ENCODE results near the gene DHRS11. TPM values are rescaled to one million over a fixed set of nuclear protein-coding genes. Genes with fewer than 3 reads are reported as not detected.

The DHRS11 gene
- total and polyA plus RNA-seq, 2 of the 4 experiments (the other 2 are of a cell fraction): 7.0 to 14.5 TPM

DNA sequence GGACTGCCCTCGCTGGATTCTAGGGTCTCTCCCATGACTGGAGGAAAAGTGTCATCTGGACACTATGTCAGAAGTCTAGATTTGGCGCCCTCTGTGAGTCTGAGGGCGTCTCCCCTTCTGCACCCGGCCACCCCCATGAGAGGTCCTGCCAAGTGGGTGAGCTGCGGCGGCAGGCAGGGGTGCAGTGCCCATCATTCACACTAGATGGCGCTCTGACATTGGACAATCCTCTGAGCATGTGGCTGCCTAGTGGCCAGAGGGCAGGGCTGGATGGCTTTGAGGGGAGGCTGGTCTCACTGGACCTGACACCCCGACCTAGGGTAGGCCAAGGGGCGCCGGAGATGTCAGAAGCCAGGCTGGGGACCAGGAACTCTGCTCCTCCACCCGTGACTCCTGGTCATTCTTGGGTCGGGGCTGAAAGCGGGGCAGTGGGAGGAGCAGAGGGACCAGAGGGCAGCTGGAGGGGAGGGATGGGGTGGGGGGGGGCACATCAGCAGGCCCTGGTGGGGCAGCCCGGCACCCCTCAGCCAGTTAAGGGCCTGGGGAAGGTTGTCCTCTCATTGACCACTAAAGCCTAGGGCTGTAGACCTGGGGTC lies 37.7 kb downstream of the DHRS11 start:
- Histone ChIP-seq H3K27ac (ENCODE audit: insufficient read depth, low read length) (no peak overlapping the region), H3K23ac (ENCODE audit: low read depth, low read length) (no peak overlapping the region), H3K4me3 (ENCODE audit: insufficient read depth, low read depth, low read length) (no peak overlapping the region)
- TF ChIP-seq CEBPB (IDR thresholded peaks at IDR 0.05; ENCODE audit: low read depth, low read length): no peak
- no peak for TF ChIP-seq RCOR1 (IDR thresholded peaks at IDR 0.05; ENCODE audit: insufficient replicate concordance, low read length)
- TF ChIP-seq, protein P1, sequence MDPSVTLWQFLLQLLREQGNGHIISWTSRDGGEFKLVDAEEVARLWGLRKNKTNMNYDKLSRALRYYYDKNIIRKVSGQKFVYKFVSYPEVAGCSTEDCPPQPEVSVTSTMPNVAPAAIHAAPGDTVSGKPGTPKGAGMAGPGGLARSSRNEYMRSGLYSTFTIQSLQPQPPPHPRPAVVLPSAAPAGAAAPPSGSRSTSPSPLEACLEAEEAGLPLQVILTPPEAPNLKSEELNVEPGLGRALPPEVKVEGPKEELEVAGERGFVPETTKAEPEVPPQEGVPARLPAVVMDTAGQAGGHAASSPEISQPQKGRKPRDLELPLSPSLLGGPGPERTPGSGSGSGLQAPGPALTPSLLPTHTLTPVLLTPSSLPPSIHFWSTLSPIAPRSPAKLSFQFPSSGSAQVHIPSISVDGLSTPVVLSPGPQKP (IDR thresholded peaks at IDR 0.05; ENCODE audit: borderline replicate concordance, low read depth, low read length): no peak
- no peak for TF ChIP-seq NFE2L2 (IDR thresholded peaks at IDR 0.05; ENCODE audit: low read depth, low read length)
- no peak for TF ChIP-seq MAFK (IDR thresholded peaks at IDR 0.05; ENCODE audit: low read depth, low read length)
- peak; percentile 94 for TF ChIP-seq RAD21 (IDR thresholded peaks at IDR 0.05; ENCODE audit: low read length)
- no peak for TF ChIP-seq CHD1 (IDR thresholded peaks at IDR 0.05; ENCODE audit: low read depth, low read length)
- TF ChIP-seq, protein P2, sequence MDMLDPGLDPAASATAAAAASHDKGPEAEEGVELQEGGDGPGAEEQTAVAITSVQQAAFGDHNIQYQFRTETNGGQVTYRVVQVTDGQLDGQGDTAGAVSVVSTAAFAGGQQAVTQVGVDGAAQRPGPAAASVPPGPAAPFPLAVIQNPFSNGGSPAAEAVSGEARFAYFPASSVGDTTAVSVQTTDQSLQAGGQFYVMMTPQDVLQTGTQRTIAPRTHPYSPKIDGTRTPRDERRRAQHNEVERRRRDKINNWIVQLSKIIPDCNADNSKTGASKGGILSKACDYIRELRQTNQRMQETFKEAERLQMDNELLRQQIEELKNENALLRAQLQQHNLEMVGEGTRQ (IDR thresholded peaks at IDR 0.05; ENCODE audit: low read depth, low read length): no peak; the same call in 1 of the 2 replicates
- no peak for TF ChIP-seq BHLHE40 (IDR thresholded peaks at IDR 0.05; ENCODE audit: low read depth, low read length)
- TF ChIP-seq MAZ (IDR thresholded peaks at IDR 0.05; ENCODE audit: borderline replicate concordance, low read depth, low read length): peak; percentile 31; the same call in 1 of the 2 replicates
- no peak for TF ChIP-seq FOS (IDR thresholded peaks at IDR 0.05; ENCODE audit: low read depth, low read length)
- TF ChIP-seq, protein P3, sequence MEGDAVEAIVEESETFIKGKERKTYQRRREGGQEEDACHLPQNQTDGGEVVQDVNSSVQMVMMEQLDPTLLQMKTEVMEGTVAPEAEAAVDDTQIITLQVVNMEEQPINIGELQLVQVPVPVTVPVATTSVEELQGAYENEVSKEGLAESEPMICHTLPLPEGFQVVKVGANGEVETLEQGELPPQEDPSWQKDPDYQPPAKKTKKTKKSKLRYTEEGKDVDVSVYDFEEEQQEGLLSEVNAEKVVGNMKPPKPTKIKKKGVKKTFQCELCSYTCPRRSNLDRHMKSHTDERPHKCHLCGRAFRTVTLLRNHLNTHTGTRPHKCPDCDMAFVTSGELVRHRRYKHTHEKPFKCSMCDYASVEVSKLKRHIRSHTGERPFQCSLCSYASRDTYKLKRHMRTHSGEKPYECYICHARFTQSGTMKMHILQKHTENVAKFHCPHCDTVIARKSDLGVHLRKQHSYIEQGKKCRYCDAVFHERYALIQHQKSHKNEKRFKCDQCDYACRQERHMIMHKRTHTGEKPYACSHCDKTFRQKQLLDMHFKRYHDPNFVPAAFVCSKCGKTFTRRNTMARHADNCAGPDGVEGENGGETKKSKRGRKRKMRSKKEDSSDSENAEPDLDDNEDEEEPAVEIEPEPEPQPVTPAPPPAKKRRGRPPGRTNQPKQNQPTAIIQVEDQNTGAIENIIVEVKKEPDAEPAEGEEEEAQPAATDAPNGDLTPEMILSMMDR (conservative IDR thresholded peaks at IDR 0.05; ENCODE audit: low read depth, low read length): peak; percentile 98
- TF ChIP-seq MXI1 (IDR thresholded peaks at IDR 0.05; ENCODE audit: borderline replicate concordance, low read depth, low read length): no peak
- TF ChIP-seq SMC3 (IDR thresholded peaks at IDR 0.05; ENCODE audit: low read depth, low read length): peak; percentile 90
- no peak for TF ChIP-seq RFX5 (IDR thresholded peaks at IDR 0.05; ENCODE audit: low read depth, low read length)

More for the DNA sequence above, 37.7 kb downstream of the DHRS11 start:
- no peak overlapping the region for H4K5ac ChIP-seq (ENCODE audit: low read depth, low read length)
- no peak overlapping the region for H3K4me2 ChIP-seq (ENCODE audit: low read depth, low read length)
- peak; percentile 97 for ATAC-seq (ENCODE audit: low read depth)
- peaks cover 2% of the 10 kb centered on the region; the same call in 1 of the 2 replicates for H3K4me1 ChIP-seq (ENCODE audit: control insufficient read depth, insufficient read depth, low read length)
- H4K20me1 ChIP-seq (ENCODE audit: insufficient read depth, low read length): no peaks in the 10 kb centered on the region; the same call in 1 of the 2 replicates
- no peaks in the 10 kb centered on the region for H3K79me1 ChIP-seq (ENCODE audit: low read depth in 1 of 2, low read length in 2 of 2)
- BruUV-seq (replicated peaks): no TSS peak
- H3K18ac ChIP-seq (ENCODE audit: low read depth, low read length): no peak overlapping the region
- H3K36me3 ChIP-seq (ENCODE audit: control insufficient read depth, insufficient read depth, low read length): no peaks in the 10 kb centered on the region
- peak overlapping the region; percentile 57 for H2AFZ ChIP-seq (replicated peaks; ENCODE audit: low read length, poor library complexity)
- H4K91ac ChIP-seq (ENCODE audit: insufficient read depth, low read depth, low read length): no peak overlapping the region
- peak; percentile 51 for DNase-seq
- H3K14ac ChIP-seq (replicated peaks; ENCODE audit: low read depth, low read length): no peak overlapping the region
- H3K27me3 ChIP-seq (ENCODE audit: control insufficient read depth, insufficient read depth, low read length): peaks cover 45% of the 10 kb centered on the region
- no peak overlapping the region for H2BK20ac ChIP-seq (ENCODE audit: low read depth, low read length)
- H3K4ac ChIP-seq (ENCODE audit: low read depth, low read length): no peak overlapping the region
- no peak overlapping the region for H2BK15ac ChIP-seq (ENCODE audit: low read depth, low read length)
- in situ Hi-C loops (cut with MboI; ENCODE audit: low sequenced_read_pairs) (no loop called here), dilution Hi-C loops (cut with HindIII; ENCODE audit: low sequenced_read_pairs, unreplicated experiment) (loop anchor here (25.0 kb wide), 1 partner anchor 433 kb away; no protein-coding TSS in a partner anchor), intact Hi-C loops (cut with micrococcal nuclease) (loop anchor here (1.0 to 2.0 kb wide), 4 partner anchors 418 to 743 kb away; no protein-coding TSS in a partner anchor)
- H4K8ac ChIP-seq (ENCODE audit: low read depth in 2 of 2, low read length in 2 of 2): no peak overlapping the region
- 0% methylated on average over 1 of the region's 14 CpGs; no CpG with 5 or more reads in 1 of the 2 experiments for WGBS, 2 experiments (ENCODE audit: extremely low coverage in 2 of 2, insufficient read length in 1 of 2)
- H2BK5ac ChIP-seq (ENCODE audit: low read depth, low read length, poor library complexity, severe bottlenecking): no peak overlapping the region
- no peak overlapping the region for H3K9ac ChIP-seq (ENCODE audit: low read depth, low read length)
- H3K9me3 ChIP-seq (ENCODE audit: control insufficient read depth, insufficient read depth, low read length): no peaks in the 10 kb centered on the region
- POLR2A ChIA-PET (ENCODE audit: unreplicated experiment): no interaction called here
- H2AK5ac ChIP-seq (ENCODE audit: low read depth, low read length): no peak overlapping the region
- H2BK120ac ChIP-seq (ENCODE audit: low read depth, low read length): no peak overlapping the region
- CTCF ChIA-PET: interaction anchor here (0.6 to 2.2 kb wide), 7 partner anchors 9 to 611 kb away, joined by 3 to 9 read pairs (median 3); no protein-coding TSS in a partner anchor
- H3K56ac ChIP-seq (ENCODE audit: extremely low read depth, insufficient read depth, low read length): no peak overlapping the region
- H3K9me1 ChIP-seq (ENCODE audit: insufficient read depth, low read length): no peaks in the 10 kb centered on the region
- peak overlapping the region; percentile 70 for H2AK9ac ChIP-seq (replicated peaks; ENCODE audit: low read depth, low read length, poor library complexity)
